GM21526 (cell line): ENCODE measurements around the gene LRRC18.

Experiments used
- ATAC-seq: cut with Tn5 transposase; IDR thresholded peaks from one replicate; pipeline ENCODE4 v1.9.1; 2021; ENCODE audit warnings: moderate library complexity; ENCODE audit not compliant: unreplicated experiment, low FRiP score

The LRRC18 gene

GRCh38 chr10:48939790-48940325, at the start of gene LRRC18:
LRRC18 (minus strand) TSS chr10:48939840; CDS start chr10:48914155, 25,685 bp downstream.
- no peak for ATAC-seq

- ATAC-seq: no peak
These were observed 46.0 kb upstream of the LRRC18 start for GRCh38 chr10:48985621-48986158.

- ATAC-seq: no peak
These were observed 44.2 kb upstream of the LRRC18 start for GRCh38 chr10:48983648-48984351.

- no peak for ATAC-seq
These were observed 42.9 kb upstream of the LRRC18 start for GRCh38 chr10:48982584-48982983.

GRCh38 chr10:48981310-48981907, 41.8 kb upstream of the LRRC18 start:
- ATAC-seq: no peak

GRCh38 chr10:48978318-48978717, 38.7 kb upstream of the LRRC18 start:
- no peak for ATAC-seq

GRCh38 chr10:48976196-48976595, 36.6 kb upstream of the LRRC18 start:
- ATAC-seq: no peak

- no peak for ATAC-seq
These were observed 35.0 kb upstream of the LRRC18 start for GRCh38 chr10:48974510-48975156.

- ATAC-seq: no peak
These were observed 33.4 kb upstream of the LRRC18 start for GRCh38 chr10:48973065-48973464.

GRCh38 chr10:48970654-48971053, 31.0 kb upstream of the LRRC18 start:
- no peak for ATAC-seq

GRCh38 chr10:48970046-48970445, 30.4 kb upstream of the LRRC18 start:
- no peak for ATAC-seq

- ATAC-seq: no peak
These were observed 28.4 kb upstream of the LRRC18 start for GRCh38 chr10:48968036-48968435.

- ATAC-seq: no peak
These were observed 25.8 kb upstream of the LRRC18 start for GRCh38 chr10:48965460-48965859.

GRCh38 chr10:48964038-48964437, 24.4 kb upstream of the LRRC18 start:
- ATAC-seq: no peak

GRCh38 chr10:48958598-48959190, 19.1 kb upstream of the LRRC18 start:
- no peak for ATAC-seq

GRCh38 chr10:48957361-48958151, 17.9 kb upstream of the LRRC18 start:
- ATAC-seq: no peak

GRCh38 chr10:48951707-48952106, 12.1 kb upstream of the LRRC18 start:
- ATAC-seq: no peak

GRCh38 chr10:48948470-48949037, 8.9 kb upstream of the LRRC18 start:
- ATAC-seq: no peak

GRCh38 chr10:48947690-48948469, 8.2 kb upstream of the LRRC18 start:
- ATAC-seq: no peak
